GM19397 (cell line): ENCODE results near the gene SMIM24.
A peak's percentile ranks its signal among the peaks of the same experiment; 100 is the strongest.
"Not testable (repeated sequence)": the region's sequence is repeated elsewhere in the genome, so short reads cannot be mapped to it uniquely, and the experiment has no call there.

ENCODE experiments used
- ATAC-seq: cut with Tn5 transposase; IDR thresholded peaks from one replicate; pipeline ENCODE4 v1.9.1; 2021; ENCODE audit warnings: mild to moderate bottlenecking, moderate library complexity; ENCODE audit not compliant: unreplicated experiment

SMIM24 gene

DNA sequence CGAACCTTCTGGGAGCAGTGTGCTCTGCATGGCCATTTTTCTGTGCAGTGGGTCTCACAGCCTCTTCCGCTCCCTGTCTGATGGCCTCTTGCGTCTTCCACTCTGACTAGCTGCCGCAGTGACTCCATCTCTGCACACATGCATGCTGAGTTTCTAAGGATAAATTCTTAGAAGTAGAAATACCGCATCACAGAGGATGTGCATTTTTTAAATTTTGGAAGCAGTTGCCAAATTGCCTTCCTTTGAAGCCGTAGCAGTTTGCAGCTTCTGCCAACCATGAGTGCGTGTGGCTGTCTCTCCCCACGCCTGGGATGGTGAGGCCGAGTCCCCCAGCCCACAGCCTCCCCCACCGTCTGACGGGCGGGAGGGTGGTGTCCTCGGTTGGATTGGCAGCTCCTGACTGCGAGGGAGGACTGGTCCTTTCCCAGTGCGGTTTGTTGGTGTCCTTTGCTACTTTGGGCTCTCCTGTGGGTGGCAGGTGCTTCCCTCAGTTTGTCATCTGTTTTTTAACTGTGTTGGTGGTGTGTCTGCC lies 35.6 kb upstream of the SMIM24 start:
- no peak for ATAC-seq

DNA sequence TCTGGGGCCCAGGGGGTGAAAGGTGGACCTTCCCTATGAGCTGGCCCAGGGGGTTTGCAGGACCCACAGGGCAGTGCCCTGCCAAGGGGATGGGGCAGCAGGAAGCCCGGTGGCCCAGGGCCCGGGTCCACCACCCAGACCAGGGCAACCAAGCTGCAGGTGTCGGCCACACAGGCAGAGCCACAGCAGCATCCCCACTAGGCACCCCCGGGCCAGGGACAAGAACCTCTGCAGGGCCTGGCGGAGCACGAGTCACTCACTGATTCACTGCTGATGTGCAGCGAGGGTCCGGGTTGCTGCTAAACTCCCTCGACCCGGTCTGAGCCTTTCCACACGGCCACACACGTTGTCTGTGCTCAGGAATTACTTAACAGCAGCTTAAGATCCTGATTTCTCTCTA lies 34.6 kb upstream of the SMIM24 start:
- no peak for ATAC-seq

DNA sequence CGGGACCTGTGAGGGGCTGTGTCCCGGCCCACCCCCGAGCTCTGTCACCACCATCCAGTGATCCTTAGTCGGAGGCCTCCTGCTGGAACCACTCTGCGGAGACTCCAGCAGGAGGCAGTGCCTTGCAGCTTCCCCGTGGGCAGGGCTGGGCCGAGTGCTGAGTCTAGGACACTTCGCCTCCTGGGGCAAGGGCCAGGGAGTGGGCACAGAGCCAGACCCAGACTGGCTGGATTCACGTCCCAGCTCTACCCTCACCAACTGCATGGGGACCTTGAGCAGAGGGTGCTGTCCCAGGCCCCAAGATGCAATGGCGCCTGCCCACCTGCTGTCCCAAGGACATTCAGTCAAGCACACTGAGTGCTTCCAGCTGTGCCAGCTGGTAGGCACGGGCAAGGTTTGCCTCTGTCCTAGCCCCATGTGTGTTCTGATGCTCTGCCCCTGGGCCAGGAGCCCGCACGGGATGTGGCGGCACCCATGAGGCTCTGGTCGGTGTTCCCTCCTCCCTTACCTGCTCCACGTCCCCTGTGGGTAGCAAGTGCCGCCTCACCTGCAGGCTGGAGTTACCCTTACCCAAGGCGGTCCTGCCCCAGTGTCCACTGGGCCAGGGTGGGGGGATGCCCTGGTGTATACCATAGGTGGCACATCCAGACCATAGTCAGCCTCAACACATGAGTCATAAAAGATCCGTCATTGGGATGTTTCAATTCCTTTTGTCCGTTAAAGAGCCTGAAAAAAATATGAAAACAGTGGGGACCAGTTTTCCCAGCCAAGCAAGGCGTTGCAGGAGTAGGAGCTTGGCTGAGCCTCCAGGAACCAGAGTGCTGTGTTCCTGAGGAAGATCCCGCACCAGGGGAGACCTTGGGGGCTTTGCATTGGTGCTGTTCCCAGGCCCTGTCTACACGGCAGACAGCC lies 33.2 kb upstream of the SMIM24 start:
- no peak for ATAC-seq

DNA sequence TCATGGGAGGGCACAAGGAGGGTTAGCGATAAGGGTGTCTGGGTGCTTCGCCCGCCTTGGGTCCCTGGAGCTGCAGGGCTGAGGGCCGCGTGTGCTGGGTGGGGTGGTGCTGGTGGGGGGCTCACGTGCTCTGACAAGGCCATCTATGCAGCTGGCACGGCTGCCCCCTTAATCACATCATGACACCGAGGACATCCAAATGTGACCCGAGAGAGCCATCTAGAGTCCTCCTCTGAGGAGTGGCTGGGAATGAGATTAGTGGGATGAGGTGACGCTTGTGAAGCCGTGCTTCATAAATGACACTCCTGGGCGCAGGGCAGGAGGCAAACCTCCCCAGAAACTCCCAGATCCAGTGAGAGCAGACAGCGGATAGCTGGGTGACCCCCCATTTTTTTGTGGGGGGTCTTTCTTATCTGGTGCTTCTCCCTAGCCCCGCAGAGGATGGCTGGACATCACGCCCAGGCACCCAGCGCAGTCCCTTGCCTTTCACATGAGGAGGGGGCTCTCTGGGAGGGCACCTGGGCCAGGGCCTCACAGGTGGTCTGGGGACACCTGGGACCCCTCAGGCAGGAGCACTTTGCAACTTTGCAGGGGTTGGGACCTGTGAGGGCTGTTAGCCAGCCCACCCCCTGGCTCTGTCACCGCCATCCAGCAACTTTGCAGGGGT lies 32.4 kb upstream of the SMIM24 start:
- ATAC-seq: no peak

DNA sequence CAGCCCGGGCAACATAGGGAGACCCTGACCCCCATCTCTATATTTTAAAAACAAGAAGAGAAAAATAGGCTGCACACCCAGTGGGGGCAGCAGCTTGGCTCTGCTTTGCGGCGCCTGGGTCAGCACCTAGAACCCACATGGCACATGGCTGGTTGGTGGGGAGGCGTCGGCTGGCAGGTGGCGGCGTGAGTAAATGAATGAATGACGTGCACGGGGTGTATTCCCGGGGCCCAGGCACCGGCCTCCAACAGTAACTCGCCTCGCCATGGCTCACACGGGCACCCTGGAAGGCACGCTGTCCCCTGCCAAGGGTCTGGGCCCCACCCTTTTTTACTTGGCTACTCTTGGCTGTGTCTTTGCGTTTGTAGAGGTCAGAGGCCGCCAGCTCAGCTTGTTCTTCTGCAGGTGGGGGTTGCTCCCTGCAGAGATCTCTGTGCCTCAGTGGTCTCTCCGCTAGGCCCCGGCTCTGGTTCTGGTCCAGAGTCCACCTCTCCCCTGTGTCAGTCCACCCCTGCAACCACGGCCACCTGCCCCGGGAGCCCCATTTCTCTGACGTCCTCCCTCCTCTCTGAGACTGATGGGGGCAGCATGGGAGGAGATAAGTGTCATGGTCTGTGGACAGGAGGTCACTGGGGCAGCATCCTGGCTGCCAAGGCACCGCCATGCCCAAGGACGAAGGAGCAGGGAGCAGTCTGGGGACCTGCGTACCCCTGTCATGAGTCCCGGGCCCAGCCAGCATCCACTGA lies 31.4 kb upstream of the SMIM24 start:
- ATAC-seq: no peak

DNA sequence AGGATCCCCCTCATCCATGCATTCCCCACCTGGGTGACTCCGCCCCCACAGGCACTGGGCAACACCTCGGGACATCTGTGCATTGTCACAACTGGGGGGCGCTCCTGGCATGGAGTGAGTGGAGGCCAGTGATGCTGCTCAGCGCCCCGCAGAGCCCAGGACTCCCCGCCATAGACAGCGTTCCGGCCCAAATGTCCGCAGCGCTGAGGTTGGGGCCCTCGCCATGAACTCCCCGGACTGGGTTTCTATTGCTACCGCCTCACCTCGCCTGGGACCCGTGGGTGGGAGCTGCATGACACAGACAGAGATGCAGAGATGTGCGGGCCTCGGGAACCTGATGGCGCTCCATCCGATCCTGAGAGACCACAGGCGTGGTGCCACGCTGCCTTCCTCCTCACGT lies 30.4 kb upstream of the SMIM24 start:
- ATAC-seq: no peak

DNA sequence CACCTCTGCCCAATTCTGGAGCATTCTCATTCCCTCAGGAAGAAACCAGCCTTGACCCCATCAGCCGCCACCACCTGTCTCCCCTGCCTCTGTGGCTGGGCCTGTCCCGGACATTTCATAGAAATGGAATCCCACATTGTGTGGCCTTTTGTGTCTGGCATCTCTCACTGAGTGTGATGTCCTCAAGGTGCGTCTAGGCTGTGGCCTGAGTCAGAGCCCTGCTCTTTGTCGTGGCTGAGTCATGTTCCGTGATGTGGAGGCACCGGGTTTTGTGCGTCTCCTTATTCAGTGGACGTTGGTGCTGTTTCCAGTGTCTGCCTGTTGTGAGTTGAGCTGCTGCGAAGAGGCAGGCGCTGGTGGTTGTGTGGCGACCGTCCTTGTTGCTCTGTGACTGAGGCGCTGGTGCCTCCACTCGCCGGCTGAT lies 29.3 kb upstream of the SMIM24 start:
- ATAC-seq: no peak

DNA sequence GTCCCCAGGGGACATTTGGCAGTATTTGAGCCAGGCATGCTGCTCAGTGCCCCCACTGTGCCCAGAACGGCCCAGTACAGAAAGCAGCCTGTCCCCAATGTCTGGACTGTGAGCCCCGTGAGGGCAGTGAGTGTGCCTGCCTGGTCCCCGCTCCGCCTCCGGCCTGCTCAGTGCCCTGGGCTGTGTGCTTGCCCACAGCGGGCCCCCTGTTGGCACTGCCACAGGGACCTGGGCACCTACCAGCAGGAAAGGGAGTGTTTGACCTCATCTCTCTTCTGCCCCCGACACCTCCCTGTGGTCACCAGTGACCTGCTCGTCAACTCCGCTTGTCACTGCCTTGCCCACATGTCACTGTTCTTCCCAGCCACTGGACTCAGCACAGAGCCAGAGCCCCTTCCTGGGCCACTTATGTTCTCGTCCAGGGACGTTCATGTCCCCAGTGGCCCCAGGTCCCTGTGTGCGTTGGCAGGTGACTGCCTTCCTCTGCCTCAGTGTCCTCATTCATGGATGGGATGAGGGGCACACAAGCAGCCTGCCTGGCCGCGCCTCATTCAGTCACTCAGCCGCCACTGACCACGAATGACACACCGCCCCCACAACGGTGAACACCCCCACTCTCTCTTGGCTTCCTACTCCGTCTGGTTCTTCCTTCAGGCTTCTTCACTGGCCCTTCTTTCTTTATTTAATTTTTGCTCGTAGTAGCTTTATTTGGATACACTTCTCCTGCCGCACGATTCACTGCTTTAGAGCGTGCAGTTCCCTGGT lies 28.6 kb upstream of the SMIM24 start:
- ATAC-seq: no peak

DNA sequence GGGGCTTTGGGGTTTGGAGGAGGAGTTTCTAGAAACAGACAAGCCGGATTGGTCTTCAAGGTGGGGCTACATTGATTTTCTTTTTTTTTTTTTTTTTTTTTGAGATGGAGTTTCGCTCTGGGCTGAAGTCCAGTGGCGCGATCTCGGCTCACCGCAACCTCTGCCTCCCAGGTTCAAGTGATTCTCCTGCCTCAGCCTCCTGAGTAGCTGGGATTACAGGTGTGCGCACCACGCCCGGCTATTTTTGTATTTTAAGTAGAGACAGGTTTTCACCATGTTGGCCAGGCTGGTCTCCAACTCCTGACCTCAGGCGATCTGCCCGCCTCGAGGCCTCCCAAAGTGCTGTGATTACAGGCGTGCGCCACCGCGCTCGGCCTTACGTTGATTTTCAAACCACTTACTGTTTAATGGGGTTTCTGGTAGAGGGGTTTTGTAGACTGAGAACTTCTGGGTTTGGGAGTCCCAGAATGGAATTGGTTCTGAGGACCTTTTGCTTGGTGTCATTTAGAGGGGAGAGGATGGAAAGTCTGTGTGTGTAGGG lies 27.9 kb upstream of the SMIM24 start:
- not testable (repeated sequence) for ATAC-seq

DNA sequence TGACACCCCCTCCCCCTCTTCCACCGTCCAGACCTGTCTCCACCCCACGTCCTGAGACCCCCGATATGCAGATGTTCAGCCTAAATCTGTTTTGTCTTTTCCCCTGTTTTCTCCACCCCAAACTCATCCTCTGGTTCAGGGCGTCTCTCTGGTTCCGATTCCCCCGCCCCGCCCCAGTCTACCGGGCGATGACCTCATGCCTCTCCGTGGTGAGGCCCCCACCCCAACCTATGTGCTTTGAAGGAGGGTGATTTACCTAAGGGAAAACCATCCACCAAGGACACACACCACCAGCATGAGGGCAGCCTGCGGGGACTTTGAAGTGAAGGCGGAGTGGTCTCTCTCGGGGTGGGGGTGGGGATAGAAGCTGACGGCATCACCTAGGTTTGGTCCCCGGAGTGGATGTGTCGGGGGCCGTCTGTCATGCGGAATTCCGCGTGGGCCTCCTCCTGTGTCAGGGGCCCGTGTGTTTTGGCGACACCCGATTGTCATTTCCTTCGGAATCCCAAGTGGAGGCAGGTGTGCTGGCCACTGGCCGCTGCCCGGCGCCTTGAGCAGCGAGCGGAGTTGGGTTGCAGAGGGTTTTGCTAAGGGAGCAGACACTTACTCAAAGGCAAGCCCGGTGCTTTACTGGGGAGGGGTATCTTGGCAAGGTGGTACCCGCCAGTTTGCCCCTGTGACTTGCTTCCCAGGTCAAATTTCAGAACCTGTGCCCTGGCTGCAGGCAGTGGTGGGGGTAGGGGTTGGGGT lies 27.2 kb upstream of the SMIM24 start:
- no peak for ATAC-seq

DNA sequence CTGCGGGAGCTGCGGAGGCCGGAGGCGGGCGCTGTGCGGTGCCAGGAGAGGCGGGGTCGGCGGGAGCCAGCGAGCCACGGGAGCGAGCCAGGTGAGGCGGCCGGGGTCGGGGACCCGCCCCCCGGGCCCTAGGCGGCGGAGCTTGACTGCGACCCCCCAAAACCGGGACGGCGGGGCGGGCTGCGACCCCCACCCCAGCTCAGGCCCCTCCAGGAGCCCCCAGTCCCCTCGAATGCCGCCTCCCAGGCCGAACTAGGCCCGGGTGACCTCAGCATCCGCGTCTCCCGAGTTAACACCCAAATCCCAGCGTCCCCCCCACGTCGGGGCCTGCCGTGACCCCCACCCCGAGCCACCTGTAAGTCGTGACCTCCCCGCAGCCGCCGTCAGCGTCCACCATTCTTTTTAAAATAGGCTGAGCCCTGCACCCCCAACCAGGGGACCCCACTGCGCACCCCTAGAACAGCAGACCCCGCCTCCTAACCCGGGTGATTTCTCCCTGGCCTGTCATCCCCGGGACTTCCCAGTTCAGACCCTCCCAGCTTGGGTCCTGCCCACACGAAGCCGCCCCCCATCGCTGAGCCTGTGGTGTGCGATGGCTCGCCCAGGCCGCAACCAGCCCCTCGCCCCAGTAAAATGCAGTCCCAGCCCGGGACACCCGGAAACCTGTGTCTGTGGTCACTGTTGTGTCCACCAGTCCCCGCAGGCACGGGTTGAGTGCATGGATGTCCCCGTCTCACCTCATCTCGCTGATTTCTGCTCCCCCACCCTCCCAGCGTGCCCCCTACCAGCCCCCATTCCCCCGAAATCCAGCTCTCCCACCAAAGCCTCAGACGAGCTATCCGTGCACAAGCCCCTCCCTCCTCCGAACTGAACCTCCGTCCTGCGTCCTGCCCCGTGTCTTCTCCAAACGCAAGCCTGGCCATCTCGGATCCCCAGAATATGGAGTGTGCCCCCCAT lies 26.3 kb upstream of the SMIM24 start:
- ATAC-seq: peak; percentile 6

DNA sequence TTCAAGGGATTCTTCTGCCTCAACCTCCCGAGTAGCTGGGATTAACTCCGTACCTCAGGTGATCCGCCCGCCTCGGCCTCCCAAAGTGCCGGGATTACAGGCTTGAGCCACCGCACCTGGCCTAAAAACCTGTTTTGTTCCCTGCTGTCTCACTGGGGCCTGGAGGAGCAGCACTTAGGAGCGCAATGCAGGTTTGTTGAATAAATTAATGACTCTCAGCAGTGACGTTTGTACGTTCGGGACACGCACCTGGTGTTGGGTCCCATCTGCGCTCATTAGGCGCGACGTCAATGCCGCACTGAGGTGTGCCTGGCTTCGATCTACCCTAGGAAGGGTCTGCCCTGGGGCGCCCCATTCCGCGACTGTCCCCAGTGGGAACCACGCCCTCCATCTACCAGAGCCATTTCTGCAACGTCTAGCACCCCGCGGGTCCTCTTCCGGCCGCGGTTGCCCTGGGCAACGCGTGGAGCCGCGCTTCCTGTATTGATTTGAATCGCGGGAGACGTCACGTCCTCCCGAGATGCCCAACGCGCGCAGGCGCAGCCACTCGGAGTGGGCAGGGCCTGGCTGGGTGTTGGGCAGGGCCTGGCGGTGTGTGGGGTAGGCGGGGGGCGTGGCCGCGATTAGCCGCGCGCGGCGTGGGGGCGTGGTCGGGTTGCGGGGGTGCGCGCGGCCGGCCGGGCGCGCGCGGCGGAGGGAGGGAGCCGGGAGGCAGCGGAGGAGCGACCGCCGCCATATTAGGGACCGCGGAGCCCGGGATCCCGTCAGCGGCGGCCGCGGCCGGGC lies 25.5 kb upstream of the SMIM24 start, which contains the start of gene FZR1:
TSS of gene FZR1 (plus strand) at position 714 of the 786 bp plus-strand sequence. CDS start 16,679 bp downstream, outside the sequence.
- ATAC-seq: peak; percentile 81

DNA sequence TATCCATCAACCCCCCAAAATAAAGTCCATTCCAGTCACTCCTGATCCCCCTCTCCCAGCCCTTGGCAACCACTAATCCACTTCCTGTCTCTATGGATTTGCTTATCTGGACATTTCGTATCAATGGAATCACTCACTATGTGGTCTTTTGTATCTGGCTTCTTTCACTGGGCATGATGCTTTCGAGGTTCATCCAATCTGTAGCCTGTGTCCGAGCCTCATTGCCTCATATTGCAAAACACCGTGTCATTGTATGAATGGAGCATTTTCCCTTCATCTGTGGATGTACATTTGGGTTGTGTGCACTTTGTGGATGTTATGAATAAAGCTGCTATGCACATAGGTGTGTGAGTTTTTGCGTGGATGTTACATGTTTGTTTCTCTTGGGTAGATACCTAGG lies 24.4 kb upstream of the SMIM24 start:
- no peak for ATAC-seq

DNA sequence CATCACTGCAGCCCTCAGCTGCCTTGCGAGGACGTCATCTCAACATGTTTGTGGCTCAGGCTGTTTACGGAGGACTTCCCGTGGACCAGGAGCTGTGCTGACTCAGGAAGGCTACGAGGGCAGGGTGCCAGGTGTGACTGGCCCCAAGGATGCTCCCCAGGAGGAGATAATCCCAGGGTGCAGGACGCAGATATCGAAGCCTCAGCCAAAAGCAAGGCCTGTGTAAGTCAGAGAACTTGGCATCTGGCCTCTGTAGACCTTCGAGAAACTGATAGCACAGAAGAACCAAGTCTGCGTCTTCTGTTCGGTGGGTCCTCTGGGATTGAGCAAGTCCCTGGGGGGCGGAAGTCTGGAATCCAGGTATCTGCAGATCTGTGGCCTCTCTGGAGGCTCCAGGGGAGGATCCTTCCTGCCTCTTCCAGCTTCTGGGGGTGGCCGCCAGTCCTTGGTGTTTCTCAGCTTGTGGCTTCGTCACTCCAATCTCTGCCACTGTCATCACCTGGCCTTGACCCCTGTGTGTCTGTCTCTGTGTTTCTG lies 22.8 kb upstream of the SMIM24 start:
- no peak for ATAC-seq

DNA sequence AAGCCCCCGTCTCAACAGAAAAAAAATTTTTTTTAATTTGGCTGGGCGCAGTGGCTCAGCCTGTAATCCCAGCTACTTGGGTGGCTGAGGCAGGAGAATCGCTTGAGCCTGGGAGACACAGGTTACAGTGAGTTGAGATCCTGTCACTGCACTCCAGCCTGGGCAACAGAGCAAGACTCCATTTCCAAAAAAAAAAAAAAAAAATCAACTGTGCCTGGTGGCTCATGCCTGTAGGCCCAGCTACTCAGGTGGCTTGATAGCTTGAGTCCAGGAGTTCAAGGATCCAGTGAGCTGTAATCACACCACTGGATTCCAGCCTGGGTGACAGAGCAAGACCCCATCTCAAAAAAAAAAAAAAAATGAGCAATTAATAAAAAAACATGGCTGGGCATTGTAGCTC lies 21.5 kb upstream of the SMIM24 start:
- ATAC-seq: no peak

DNA sequence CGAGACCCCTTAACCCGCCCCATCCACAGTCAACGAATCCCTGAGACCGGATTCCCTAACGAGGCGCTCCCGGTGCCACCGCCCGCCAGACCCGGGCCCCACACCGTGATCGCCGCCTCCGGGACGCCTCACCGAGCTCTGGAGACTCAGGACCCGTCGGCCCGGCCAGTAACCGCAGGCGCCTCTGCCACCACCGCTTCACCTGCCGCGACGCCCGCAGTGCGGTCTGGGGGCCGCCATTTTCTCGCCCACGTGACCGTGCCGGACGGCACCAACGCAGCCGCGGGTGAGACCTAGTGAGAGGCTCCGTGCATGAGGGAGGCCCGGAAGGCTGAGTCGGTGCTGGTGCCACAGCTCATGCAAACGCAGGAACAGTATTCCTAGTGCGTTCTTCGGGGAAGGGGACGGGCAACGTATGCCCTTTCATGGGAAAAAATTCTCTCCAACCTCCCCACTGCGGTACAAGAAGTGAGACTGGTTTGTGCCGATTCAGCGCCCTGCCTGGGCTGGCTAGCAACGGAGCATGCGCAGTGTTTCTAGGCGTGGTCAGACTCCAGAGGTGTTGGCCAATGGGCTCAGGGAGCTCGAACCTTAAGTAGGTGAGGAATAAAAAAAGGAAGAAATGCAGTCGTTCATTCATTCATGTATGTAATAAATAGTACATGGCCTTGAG lies 20.2 kb upstream of the SMIM24 start, which contains the start of gene DOHH:
TSS of gene DOHH (minus strand) at position 246 of the 673 bp plus-strand sequence. CDS start 3,860 bp downstream, outside the sequence.
- ATAC-seq: peak; percentile 85
